Erythroblast (primary cell): Measurements from ENCODE around the gene EGLN1.

ENCODE experiments used
- GATA1 ChIP-seq: IDR thresholded peaks from 2 replicates; pipeline ENCODE4 v1.6.1; 2011; ENCODE audit warnings: low read depth, mild to moderate bottlenecking, control low read depth, low read length, moderate library complexity
- POLR2A ChIP-seq: IDR thresholded peaks from 2 replicates; pipeline ENCODE4 v1.6.1; 2011; ENCODE audit warnings: mild to moderate bottlenecking, low read length

DNA sequence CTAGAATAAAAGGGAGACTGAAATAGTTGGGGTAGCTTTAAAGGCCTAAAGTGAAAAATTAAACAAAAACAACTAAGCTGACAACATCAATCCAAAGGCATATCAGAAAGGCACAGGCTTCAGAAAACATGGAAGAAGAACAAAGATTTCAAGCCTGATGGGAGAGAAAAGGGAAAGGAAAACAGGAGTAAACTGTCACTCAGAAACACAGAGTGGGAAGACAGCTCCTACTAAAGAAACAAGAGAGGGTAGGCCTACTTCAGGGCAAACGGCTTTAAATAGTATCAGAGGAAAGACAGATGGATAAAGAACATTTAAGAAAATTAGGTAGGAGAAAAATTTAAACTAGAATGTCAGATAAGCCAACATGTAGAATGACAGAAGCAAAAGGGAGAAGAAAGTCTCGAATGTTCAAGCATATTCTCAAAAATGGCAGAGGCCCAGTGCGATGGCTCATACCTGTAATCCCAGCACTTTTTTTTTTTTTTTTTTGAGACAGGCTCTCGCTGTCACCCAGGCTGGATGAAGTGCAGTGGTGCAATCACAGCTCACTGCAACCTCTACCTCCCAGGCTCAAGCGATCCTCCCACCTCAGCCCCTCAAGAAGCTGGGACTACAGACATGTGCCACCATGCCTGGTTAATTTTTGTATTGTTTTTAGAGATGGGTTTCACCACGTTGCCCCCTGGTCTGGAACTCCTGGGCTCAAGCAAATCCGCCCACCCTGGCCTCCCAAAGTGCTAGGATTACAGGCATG, 7.6 kb downstream of the EGLN1 start:
- TF ChIP-seq POLR2A = no peak
- TF ChIP-seq GATA1 = no peak
